Measurements from ENCODE around the gene POMGNT2. TPM values are rescaled to one million over a fixed set of nuclear protein-coding genes. Genes with fewer than 3 reads are reported as not detected.
"Not testable (repeated sequence)": the region's sequence is repeated elsewhere in the genome, so short reads cannot be mapped to it uniquely, and the experiment has no call there.

The POMGNT2 gene
- polyA plus RNA-seq, 4 donors: 1.3 to 10.6 (median 4.7) TPM

GRCh38 chr3:43054754-43055153 lies 51.1 kb downstream of the POMGNT2 start:
- Histone ChIP-seq H3K4me1 (ENCODE audit: control insufficient read depth in 3 of 3, insufficient read depth in 2 of 3, low read depth in 1 of 3, low read length in 2 of 3) (no peaks in the 10 kb centered on the region), H3K27ac (ENCODE audit: low read depth in 1 of 3, low read length in 2 of 3) (no peak overlapping the region), H3K27me3 (ENCODE audit: control insufficient read depth in 3 of 3, insufficient read depth in 3 of 3, low read length in 3 of 3) (no peaks in the 10 kb centered on the region), H3K9me3 (ENCODE audit: control insufficient read depth in 2 of 2, insufficient read depth in 1 of 2, low read depth in 1 of 2, low read length in 1 of 2) (peaks cover 0 to 17% of the 10 kb centered on the region in 2 donors), H3K4me3 (ENCODE audit: low read depth in 1 of 3, low read length in 3 of 3) (no peak overlapping the region), H3K36me3 (ENCODE audit: control insufficient read depth in 3 of 3, insufficient read depth in 2 of 3, low read depth in 1 of 3, low read length in 3 of 3) (peaks cover 0 to 2% (median 0%) of the 10 kb centered on the region in 3 donors)
- WGBS, 3 donors: 90 to 94% (median 90%) methylated on average over 5 of the region's 5 CpGs
- FAIRE-seq (no peak), DNase-seq (no peak)

GRCh38 chr3:43053291-43053690 lies 52.6 kb downstream of the POMGNT2 start:
- H3K36me3 ChIP-seq (ENCODE audit: control insufficient read depth in 3 of 3, insufficient read depth in 2 of 3, low read depth in 1 of 3, low read length in 3 of 3): peaks cover 0 to 2% (median 0%) of the 10 kb centered on the region in 3 donors
- 91 to 99% (median 96%) methylated on average over 9 to 12 of the region's 12 CpGs for WGBS, 3 donors
- H3K4me1 ChIP-seq (ENCODE audit: control insufficient read depth in 3 of 3, insufficient read depth in 2 of 3, low read depth in 1 of 3, low read length in 2 of 3): no peaks in the 10 kb centered on the region
- DNase-seq: no peak
- no peak for FAIRE-seq
- H3K27me3 ChIP-seq (ENCODE audit: control insufficient read depth in 3 of 3, insufficient read depth in 3 of 3, low read length in 3 of 3): no peaks in the 10 kb centered on the region
- H3K9me3 ChIP-seq (ENCODE audit: control insufficient read depth in 2 of 2, insufficient read depth in 1 of 2, low read depth in 1 of 2, low read length in 1 of 2): peaks cover 0 to 16% of the 10 kb centered on the region in 2 donors
- H3K4me3 ChIP-seq (ENCODE audit: low read depth in 1 of 3, low read length in 3 of 3): no peak overlapping the region
- no peak overlapping the region for H3K27ac ChIP-seq (ENCODE audit: low read depth in 1 of 3, low read length in 2 of 3)

- Histone ChIP-seq H3K27ac (ENCODE audit: low read depth in 1 of 3, low read length in 2 of 3) (no peak overlapping the region), H3K36me3 (ENCODE audit: control insufficient read depth in 3 of 3, insufficient read depth in 2 of 3, low read depth in 1 of 3, low read length in 3 of 3) (peaks cover 0 to 4% (median 0%) of the 10 kb centered on the region in 3 donors), H3K4me3 (ENCODE audit: low read depth in 1 of 3, low read length in 3 of 3) (no peak overlapping the region), H3K27me3 (ENCODE audit: control insufficient read depth in 3 of 3, insufficient read depth in 3 of 3, low read length in 3 of 3) (no peaks in the 10 kb centered on the region), H3K9me3 (ENCODE audit: control insufficient read depth in 2 of 2, insufficient read depth in 1 of 2, low read depth in 1 of 2, low read length in 1 of 2) (peaks cover 0 to 56% of the 10 kb centered on the region in 2 donors), H3K4me1 (ENCODE audit: control insufficient read depth in 3 of 3, insufficient read depth in 2 of 3, low read depth in 1 of 3, low read length in 2 of 3) (no peaks in the 10 kb centered on the region)
- no peak for FAIRE-seq
- no peak for DNase-seq
Measured at GRCh38 chr3:43048470-43048869, 57.4 kb downstream of the POMGNT2 start.

GRCh38 chr3:43046583-43046982 lies 59.3 kb downstream of the POMGNT2 start:
- Histone ChIP-seq H3K27me3 (ENCODE audit: control insufficient read depth in 3 of 3, insufficient read depth in 3 of 3, low read length in 3 of 3) (no peaks in the 10 kb centered on the region), H3K36me3 (ENCODE audit: control insufficient read depth in 3 of 3, insufficient read depth in 2 of 3, low read depth in 1 of 3, low read length in 3 of 3) (peaks cover 0 to 4% (median 0%) of the 10 kb centered on the region in 3 donors), H3K4me1 (ENCODE audit: control insufficient read depth in 3 of 3, insufficient read depth in 2 of 3, low read depth in 1 of 3, low read length in 2 of 3) (no peaks in the 10 kb centered on the region), H3K4me3 (ENCODE audit: low read depth in 1 of 3, low read length in 3 of 3) (no peak overlapping the region), H3K9me3 (ENCODE audit: control insufficient read depth in 2 of 2, insufficient read depth in 1 of 2, low read depth in 1 of 2, low read length in 1 of 2) (peaks cover 0 to 55% of the 10 kb centered on the region in 2 donors), H3K27ac (ENCODE audit: low read depth in 1 of 3, low read length in 2 of 3) (no peak overlapping the region)
- WGBS, 3 donors: 13 to 52% (median 42%) methylated on average over 1 of the region's 1 CpG
- FAIRE-seq: no peak
- DNase-seq: no peak

GRCh38 chr3:43045079-43045478 lies 60.8 kb downstream of the POMGNT2 start:
- H3K27ac ChIP-seq (ENCODE audit: low read depth in 1 of 3, low read length in 2 of 3); DNase-seq; H3K4me1 ChIP-seq (ENCODE audit: control insufficient read depth in 3 of 3, insufficient read depth in 2 of 3, low read depth in 1 of 3, low read length in 2 of 3); H3K36me3 ChIP-seq (ENCODE audit: control insufficient read depth in 3 of 3, insufficient read depth in 2 of 3, low read depth in 1 of 3, low read length in 3 of 3); FAIRE-seq; H3K27me3 ChIP-seq (ENCODE audit: control insufficient read depth in 3 of 3, insufficient read depth in 3 of 3, low read length in 3 of 3); H3K4me3 ChIP-seq (ENCODE audit: low read depth in 1 of 3, low read length in 3 of 3): not testable (repeated sequence)
- H3K9me3 ChIP-seq (ENCODE audit: control insufficient read depth in 2 of 2, insufficient read depth in 1 of 2, low read depth in 1 of 2, low read length in 1 of 2): peaks cover 0 to 55% of the 10 kb centered on the region in 2 donors

GRCh38 chr3:43043793-43044192 lies 62.1 kb downstream of the POMGNT2 start:
- H3K4me3 ChIP-seq (ENCODE audit: low read depth in 1 of 3, low read length in 3 of 3): no peak overlapping the region
- H3K4me1 ChIP-seq (ENCODE audit: control insufficient read depth in 3 of 3, insufficient read depth in 2 of 3, low read depth in 1 of 3, low read length in 2 of 3): no peaks in the 10 kb centered on the region
- peaks cover 0 to 53% of the 10 kb centered on the region in 2 donors for H3K9me3 ChIP-seq (ENCODE audit: control insufficient read depth in 2 of 2, insufficient read depth in 1 of 2, low read depth in 1 of 2, low read length in 1 of 2)
- FAIRE-seq (no peak), DNase-seq (no peak)
- peaks cover 0 to 4% (median 0%) of the 10 kb centered on the region in 3 donors for H3K36me3 ChIP-seq (ENCODE audit: control insufficient read depth in 3 of 3, insufficient read depth in 2 of 3, low read depth in 1 of 3, low read length in 3 of 3)
- 81 to 91% (median 86%) methylated on average over 2 of the region's 2 CpGs for WGBS, 3 donors
- no peak overlapping the region for H3K27ac ChIP-seq (ENCODE audit: low read depth in 1 of 3, low read length in 2 of 3)
- no peaks in the 10 kb centered on the region for H3K27me3 ChIP-seq (ENCODE audit: control insufficient read depth in 3 of 3, insufficient read depth in 3 of 3, low read length in 3 of 3)

- peak overlapping the region in 1 of 3 donors; percentile 26 for H3K27ac ChIP-seq (ENCODE audit: low read depth in 1 of 3, low read length in 2 of 3)
- H3K36me3 ChIP-seq (ENCODE audit: control insufficient read depth in 3 of 3, insufficient read depth in 2 of 3, low read depth in 1 of 3, low read length in 3 of 3): peaks cover 0 to 4% (median 0%) of the 10 kb centered on the region in 3 donors
- H3K4me1 ChIP-seq (ENCODE audit: control insufficient read depth in 3 of 3, insufficient read depth in 2 of 3, low read depth in 1 of 3, low read length in 2 of 3): no peaks in the 10 kb centered on the region
- H3K27me3 ChIP-seq (ENCODE audit: control insufficient read depth in 3 of 3, insufficient read depth in 3 of 3, low read length in 3 of 3): no peaks in the 10 kb centered on the region
- no peak overlapping the region for H3K4me3 ChIP-seq (ENCODE audit: low read depth in 1 of 3, low read length in 3 of 3)
- peaks cover 0 to 48% of the 10 kb centered on the region in 2 donors for H3K9me3 ChIP-seq (ENCODE audit: control insufficient read depth in 2 of 2, insufficient read depth in 1 of 2, low read depth in 1 of 2, low read length in 1 of 2)
- DNase-seq (no peak), FAIRE-seq (no peak)
- WGBS, 3 donors: 68 to 80% (median 73%) methylated on average over 3 of the region's 3 CpGs
Measured at GRCh38 chr3:43043071-43043766, 62.7 kb downstream of the POMGNT2 start.

- Histone ChIP-seq H3K27me3 (ENCODE audit: control insufficient read depth in 3 of 3, insufficient read depth in 3 of 3, low read length in 3 of 3) (no peaks in the 10 kb centered on the region), H3K4me1 (ENCODE audit: control insufficient read depth in 3 of 3, insufficient read depth in 2 of 3, low read depth in 1 of 3, low read length in 2 of 3) (no peaks in the 10 kb centered on the region), H3K27ac (ENCODE audit: low read depth in 1 of 3, low read length in 2 of 3) (no peak overlapping the region), H3K4me3 (ENCODE audit: low read depth in 1 of 3, low read length in 3 of 3) (no peak overlapping the region), H3K36me3 (ENCODE audit: control insufficient read depth in 3 of 3, insufficient read depth in 2 of 3, low read depth in 1 of 3, low read length in 3 of 3) (peaks cover 0 to 4% (median 0%) of the 10 kb centered on the region in 3 donors), H3K9me3 (ENCODE audit: control insufficient read depth in 2 of 2, insufficient read depth in 1 of 2, low read depth in 1 of 2, low read length in 1 of 2) (peaks cover 0 to 34% of the 10 kb centered on the region in 2 donors)
- FAIRE-seq (no peak), DNase-seq (no peak)
- WGBS, 3 donors: 94 to 97% (median 95%) methylated on average over 2 of the region's 2 CpGs
Measured at GRCh38 chr3:43041517-43041916, 64.4 kb downstream of the POMGNT2 start.

- no peak for FAIRE-seq
- 68 to 83% (median 77%) methylated on average over 7 of the region's 7 CpGs for WGBS, 3 donors
- DNase-seq: no peak
- Histone ChIP-seq H3K27me3 (ENCODE audit: control insufficient read depth in 3 of 3, insufficient read depth in 3 of 3, low read length in 3 of 3) (no peaks in the 10 kb centered on the region), H3K4me3 (ENCODE audit: low read depth in 1 of 3, low read length in 3 of 3) (no peak overlapping the region), H3K4me1 (ENCODE audit: control insufficient read depth in 3 of 3, insufficient read depth in 2 of 3, low read depth in 1 of 3, low read length in 2 of 3) (no peaks in the 10 kb centered on the region), H3K36me3 (ENCODE audit: control insufficient read depth in 3 of 3, insufficient read depth in 2 of 3, low read depth in 1 of 3, low read length in 3 of 3) (peaks cover 0 to 7% (median 0%) of the 10 kb centered on the region in 3 donors), H3K9me3 (ENCODE audit: control insufficient read depth in 2 of 2, insufficient read depth in 1 of 2, low read depth in 1 of 2, low read length in 1 of 2) (peaks cover 0 to 4% of the 10 kb centered on the region in 2 donors), H3K27ac (ENCODE audit: low read depth in 1 of 3, low read length in 2 of 3) (no peak overlapping the region)
Measured at GRCh38 chr3:43038010-43038409, 67.9 kb downstream of the POMGNT2 start.
